ENCODE data around the gene TWIST2. TPM values are rescaled to one million over a fixed set of nuclear protein-coding genes. Genes with fewer than 3 reads are reported as not detected.
A peak's percentile ranks its signal among the peaks of the same experiment; 100 is the strongest.

TWIST2 gene
- total RNA-seq, 2 donors from 2014 or later, result 23.5 to 52.9 TPM

DNA sequence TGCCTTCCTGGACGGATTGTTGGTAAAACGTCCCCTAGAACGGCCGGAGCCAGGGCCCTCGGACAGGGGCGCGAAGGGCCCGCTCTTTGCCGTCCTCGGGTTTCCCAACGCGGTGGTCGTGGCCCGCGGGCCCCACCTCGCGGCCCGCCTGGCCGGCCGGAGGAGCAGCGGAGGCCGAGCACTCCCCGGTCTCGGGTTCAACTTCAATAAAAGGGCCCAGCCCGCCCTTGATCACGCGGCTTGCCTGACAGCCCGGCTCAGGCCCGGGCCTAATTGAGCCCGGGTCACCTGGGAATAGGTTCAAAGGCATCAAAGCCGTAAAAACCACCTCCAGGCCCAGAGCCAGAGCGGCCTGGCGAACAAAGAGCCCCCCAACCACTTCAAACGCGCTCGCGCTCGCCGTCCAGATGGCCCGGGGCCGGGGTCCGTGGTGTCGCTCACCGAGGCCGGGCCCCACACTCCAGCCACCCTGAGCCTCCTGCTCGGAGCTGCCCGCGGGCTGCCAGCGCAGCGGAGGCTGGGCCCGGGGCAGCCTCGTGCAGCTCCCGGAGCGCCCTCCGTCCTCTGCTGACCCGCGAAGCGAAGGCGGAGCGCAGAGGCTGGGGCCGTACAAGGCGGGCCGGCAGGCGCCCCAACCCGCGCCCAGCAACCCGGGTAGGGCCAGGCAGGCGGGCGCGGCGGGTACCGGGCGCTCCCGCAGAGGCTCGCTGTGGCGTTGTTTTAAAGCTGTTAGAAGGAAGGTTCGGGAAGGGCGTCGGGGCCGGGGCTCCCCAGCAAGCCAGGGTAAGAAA lies 1.1 kb upstream of the TWIST2 start:
- Histone ChIP-seq H3K4me1 (replicated peaks) (no peaks in the 10 kb centered on the region), H3K9me3 (no peaks in the 10 kb centered on the region), H3K27ac (peak overlapping the region; percentile 86), H3K4me3 (peak overlapping the region; percentile 48 to 54), H3K27me3 (replicated peaks; ENCODE audit: insufficient read depth) (peaks cover 11% of the 10 kb centered on the region), H3K36me3 (no peaks in the 10 kb centered on the region)
- intact Hi-C loops (cut with DNase I), result loop anchor here (5.0 kb wide), 2 partner anchors 100 to 120 kb away; no protein-coding TSS in a partner anchor
- WGBS, result 13% methylated on average over 51 of the region's 80 CpGs
- TF ChIP-seq POLR2A (IDR thresholded peaks at IDR 0.05), result no peak
- no peak for TF ChIP-seq CTCF (IDR thresholded peaks at IDR 0.05)
- TF ChIP-seq POLR2AphosphoS5 (IDR thresholded peaks at IDR 0.05), result no peak
- no peak for DNase-seq (ENCODE audit: low spot score)

GRCh38 chr2:238847419-238847801 lies 475 bp upstream of the TWIST2 start:
- H3K9me3 ChIP-seq, result no peaks in the 10 kb centered on the region
- peak overlapping the region; percentile 48 to 54 for H3K4me3 ChIP-seq
- intact Hi-C loops (cut with DNase I), result loop anchor here (5.0 kb wide), 2 partner anchors 100 to 120 kb away; no protein-coding TSS in a partner anchor
- 3% methylated on average over 13 of the region's 30 CpGs for WGBS
- no peak for DNase-seq (ENCODE audit: low spot score)
- TF ChIP-seq POLR2AphosphoS5 (IDR thresholded peaks at IDR 0.05) (no peak), CTCF (IDR thresholded peaks at IDR 0.05) (no peak), POLR2A (IDR thresholded peaks at IDR 0.05) (no peak)
- peak overlapping the region; percentile 86 for H3K27ac ChIP-seq
- no peaks in the 10 kb centered on the region for H3K4me1 ChIP-seq (replicated peaks)
- H3K27me3 ChIP-seq (replicated peaks; ENCODE audit: insufficient read depth), result peaks cover 11% of the 10 kb centered on the region
- no peaks in the 10 kb centered on the region for H3K36me3 ChIP-seq

DNA sequence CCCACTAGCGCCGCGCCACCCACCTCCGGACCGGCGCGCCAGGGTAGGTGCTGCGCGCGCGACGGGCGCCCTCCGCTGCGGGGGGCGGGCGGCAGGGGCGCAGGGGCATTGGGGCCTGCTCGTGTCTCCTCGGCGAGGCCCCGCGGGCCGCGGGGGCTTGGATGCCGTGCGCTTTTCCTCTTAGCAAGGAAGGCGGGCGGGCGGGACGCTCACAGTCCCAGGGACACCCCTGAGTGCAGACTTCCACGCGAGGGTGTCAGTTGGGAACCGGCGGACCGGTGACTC lies 748 bp downstream of the TWIST2 start:
- H3K27me3 ChIP-seq (replicated peaks; ENCODE audit: insufficient read depth), result peaks cover 11% of the 10 kb centered on the region
- H3K36me3 ChIP-seq, result no peaks in the 10 kb centered on the region
- H3K4me3 ChIP-seq, result peak overlapping the region; percentile 48 to 54
- DNase-seq (ENCODE audit: low spot score), result no peak
- no peak for TF ChIP-seq POLR2AphosphoS5 (IDR thresholded peaks at IDR 0.05)
- TF ChIP-seq CTCF (IDR thresholded peaks at IDR 0.05), result no peak
- TF ChIP-seq POLR2A (IDR thresholded peaks at IDR 0.05), result no peak
- no peaks in the 10 kb centered on the region for H3K9me3 ChIP-seq
- H3K27ac ChIP-seq, result peak overlapping the region; percentile 86
- no peaks in the 10 kb centered on the region for H3K4me1 ChIP-seq (replicated peaks)
- 2% methylated on average over 26 of the region's 36 CpGs for WGBS
- intact Hi-C loops (cut with DNase I), result loop anchor here (2.0 to 5.0 kb wide), 3 partner anchors 46 to 121 kb away; no protein-coding TSS in a partner anchor

DNA sequence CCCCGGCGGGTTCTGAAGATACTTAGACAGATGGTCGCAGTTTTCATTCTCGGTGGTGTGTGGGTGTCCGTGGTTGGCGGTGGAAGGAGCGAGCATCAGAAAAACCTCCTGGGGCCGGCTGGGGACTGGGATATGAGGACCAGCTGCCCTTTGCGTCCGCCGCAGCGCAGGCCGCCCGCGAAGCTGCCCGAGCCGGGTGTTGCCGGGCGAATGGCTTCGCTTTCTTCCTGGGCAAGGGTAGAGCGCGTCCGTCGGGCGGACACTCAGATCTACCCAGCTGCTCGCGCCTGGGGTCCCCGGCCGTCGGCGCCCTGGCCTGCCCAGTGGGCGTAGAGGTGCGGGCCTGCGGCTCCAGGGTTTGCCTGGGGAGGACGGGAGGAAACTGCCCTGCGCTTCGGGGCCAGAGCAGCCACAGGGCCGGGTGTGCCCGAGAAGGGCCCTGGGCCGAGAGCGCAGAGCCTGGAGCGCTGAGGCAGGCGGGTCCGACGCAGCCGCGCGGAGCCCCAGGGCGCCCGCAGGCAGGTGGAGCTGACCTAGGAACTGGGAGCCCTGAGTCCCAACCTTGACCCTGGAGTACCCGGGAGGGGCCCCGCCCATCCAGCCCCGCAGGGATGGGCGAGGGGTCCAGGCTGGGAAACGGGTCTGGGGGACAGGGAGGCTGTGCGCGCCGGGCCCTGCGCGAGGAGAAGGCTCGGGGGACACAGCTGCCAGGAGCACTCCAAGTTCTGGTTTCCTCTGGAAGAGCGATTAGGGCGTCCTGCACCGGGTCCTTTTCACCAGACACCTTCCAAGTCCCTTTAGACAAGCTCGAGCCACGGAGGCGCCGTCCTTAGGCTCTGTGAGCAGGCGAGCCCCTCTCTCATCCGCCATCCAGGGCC lies 1.3 kb downstream of the TWIST2 start:
- H3K27ac ChIP-seq, result peak overlapping the region; percentile 86
- H3K4me1 ChIP-seq (replicated peaks), result no peaks in the 10 kb centered on the region
- H3K27me3 ChIP-seq (replicated peaks; ENCODE audit: insufficient read depth), result peaks cover 11% of the 10 kb centered on the region
- no peaks in the 10 kb centered on the region for H3K36me3 ChIP-seq
- no peak for DNase-seq (ENCODE audit: low spot score)
- WGBS, result 7% methylated on average over 57 of the region's 70 CpGs
- H3K9me3 ChIP-seq, result no peaks in the 10 kb centered on the region
- intact Hi-C loops (cut with DNase I), result loop anchor here (2.0 to 5.0 kb wide), 3 partner anchors 46 to 122 kb away; no protein-coding TSS in a partner anchor
- TF ChIP-seq POLR2AphosphoS5 (IDR thresholded peaks at IDR 0.05), result no peak
- TF ChIP-seq CTCF (IDR thresholded peaks at IDR 0.05), result no peak
- no peak for TF ChIP-seq POLR2A (IDR thresholded peaks at IDR 0.05)
- peak overlapping the region; percentile 48 to 54 for H3K4me3 ChIP-seq

All from prostate gland (tissue), 2 donors.